Measurements from ENCODE around the gene TENM4.

DNA sequence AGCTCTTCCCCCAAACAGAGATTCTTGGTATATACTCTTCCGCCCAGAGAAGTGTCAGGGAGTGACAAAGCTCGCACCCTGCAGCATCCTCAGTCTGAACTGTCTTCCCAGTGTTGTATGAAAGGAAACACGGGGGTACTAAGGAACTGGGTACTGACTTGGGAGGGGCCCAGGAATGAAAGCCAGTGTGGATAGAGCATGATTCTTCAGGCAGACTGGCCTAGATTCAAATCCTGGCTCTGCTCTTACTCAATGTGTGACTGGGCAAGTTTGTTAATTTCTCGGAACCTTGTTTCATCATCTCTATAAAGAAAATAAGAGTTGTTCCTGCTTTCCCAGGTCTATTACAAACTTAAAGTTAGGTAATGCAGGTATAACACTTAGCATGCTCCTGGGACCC, 600.2 kb downstream of the TENM4 start:
- TF ChIP-seq POLR2AphosphoS5 (IDR thresholded peaks at IDR 0.05) = no peak
- TF ChIP-seq, protein P1, sequence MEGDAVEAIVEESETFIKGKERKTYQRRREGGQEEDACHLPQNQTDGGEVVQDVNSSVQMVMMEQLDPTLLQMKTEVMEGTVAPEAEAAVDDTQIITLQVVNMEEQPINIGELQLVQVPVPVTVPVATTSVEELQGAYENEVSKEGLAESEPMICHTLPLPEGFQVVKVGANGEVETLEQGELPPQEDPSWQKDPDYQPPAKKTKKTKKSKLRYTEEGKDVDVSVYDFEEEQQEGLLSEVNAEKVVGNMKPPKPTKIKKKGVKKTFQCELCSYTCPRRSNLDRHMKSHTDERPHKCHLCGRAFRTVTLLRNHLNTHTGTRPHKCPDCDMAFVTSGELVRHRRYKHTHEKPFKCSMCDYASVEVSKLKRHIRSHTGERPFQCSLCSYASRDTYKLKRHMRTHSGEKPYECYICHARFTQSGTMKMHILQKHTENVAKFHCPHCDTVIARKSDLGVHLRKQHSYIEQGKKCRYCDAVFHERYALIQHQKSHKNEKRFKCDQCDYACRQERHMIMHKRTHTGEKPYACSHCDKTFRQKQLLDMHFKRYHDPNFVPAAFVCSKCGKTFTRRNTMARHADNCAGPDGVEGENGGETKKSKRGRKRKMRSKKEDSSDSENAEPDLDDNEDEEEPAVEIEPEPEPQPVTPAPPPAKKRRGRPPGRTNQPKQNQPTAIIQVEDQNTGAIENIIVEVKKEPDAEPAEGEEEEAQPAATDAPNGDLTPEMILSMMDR (IDR thresholded peaks at IDR 0.05; ENCODE audit: poor library complexity, severe bottlenecking) = no peak
